ENCODE results near the gene SRL. TPM values are rescaled to one million over a fixed set of nuclear protein-coding genes. Genes with fewer than 3 reads are reported as not detected.

The SRL gene
- total RNA-seq, 1 experiment from 2014 or later, result 0.11 TPM

- Mint-ChIP-seq H3K9me3 (no peaks in the 10 kb centered on the region), H3K36me3 (no peaks in the 10 kb centered on the region), H3K27me3 (ENCODE audit: low read depth) (no peaks in the 10 kb centered on the region; the same call in 1 of the 2 replicates), H3K4me3 (no peak overlapping the region), H3K4me1 (peaks cover 27% of the 10 kb centered on the region), H3K27ac (no peak overlapping the region)
- ChIA-PET POLR2A (no interaction called here), CTCF (interaction anchor here (0.6 to 3.8 kb wide), 3 partner anchors 16 to 45 kb away, joined by 3 to 37 read pairs (median 4); no protein-coding TSS in a partner anchor)
- no peak for TF ChIP-seq CBFB (CRISPR knock-in tag; IDR thresholded peaks at IDR 0.05; ENCODE audit: low read depth)
- TF ChIP-seq GRHL2 (CRISPR knock-in tag; IDR thresholded peaks at IDR 0.05; ENCODE audit: insufficient replicate concordance, severe bottlenecking), result no peak
- TF ChIP-seq KAT7 (CRISPR knock-in tag; IDR thresholded peaks at IDR 0.05; ENCODE audit: borderline replicate concordance), result no peak
- no peak for TF ChIP-seq GABPB1 (CRISPR knock-in tag; IDR thresholded peaks at IDR 0.05)
- no peak for TF ChIP-seq MAX (CRISPR knock-in tag; IDR thresholded peaks at IDR 0.05)
- no peak for TF ChIP-seq ERG (CRISPR knock-in tag; IDR thresholded peaks at IDR 0.05)
- DNase-seq (ENCODE audit: low spot score), result no peak
- no peak for ATAC-seq
Measured at GRCh38 chr16:4216596-4216995, 25.3 kb downstream of the SRL start.

GRCh38 chr16:4215106-4215505, 26.8 kb downstream of the SRL start:
- H3K4me1 Mint-ChIP-seq, result peaks cover 27% of the 10 kb centered on the region
- no peak overlapping the region for H3K4me3 Mint-ChIP-seq
- H3K36me3 Mint-ChIP-seq, result no peaks in the 10 kb centered on the region
- no peaks in the 10 kb centered on the region; the same call in 1 of the 2 replicates for H3K27me3 Mint-ChIP-seq (ENCODE audit: low read depth)
- no peak for ATAC-seq
- ChIA-PET POLR2A (no interaction called here), CTCF (interaction anchor here (1.6 kb wide), 1 partner anchor 39 kb away, joined by 5 read pairs; no protein-coding TSS in a partner anchor)
- DNase-seq (ENCODE audit: low spot score), result no peak
- H3K27ac Mint-ChIP-seq, result no peak overlapping the region
- H3K9me3 Mint-ChIP-seq, result no peaks in the 10 kb centered on the region
- TF ChIP-seq CDX4 (CRISPR knock-in tag; IDR thresholded peaks at IDR 0.05; ENCODE audit: borderline replicate concordance), result no peak

GRCh38 chr16:4214215-4214621, 27.7 kb downstream of the SRL start:
- no peaks in the 10 kb centered on the region for H3K9me3 Mint-ChIP-seq
- no peak overlapping the region for H3K27ac Mint-ChIP-seq
- peaks cover 27% of the 10 kb centered on the region for H3K4me1 Mint-ChIP-seq
- DNase-seq (ENCODE audit: low spot score), result no peak
- TF ChIP-seq ZBTB21 (CRISPR knock-in tag; IDR thresholded peaks at IDR 0.05; ENCODE audit: borderline replicate concordance) (no peak), MXD4 (CRISPR knock-in tag; IDR thresholded peaks at IDR 0.05; ENCODE audit: borderline replicate concordance) (no peak), JAZF1 (CRISPR knock-in tag; IDR thresholded peaks at IDR 0.05) (no peak), ZNF138 (CRISPR knock-in tag; conservative IDR thresholded peaks at IDR 0.05) (no peak), CTCF (IDR thresholded peaks at IDR 0.05) (no peak), JUN (CRISPR knock-in tag; IDR thresholded peaks at IDR 0.05) (no peak), USF1 (CRISPR knock-in tag; IDR thresholded peaks at IDR 0.05) (no peak), E2F5 (CRISPR knock-in tag; IDR thresholded peaks at IDR 0.05) (no peak), ERG (CRISPR knock-in tag; IDR thresholded peaks at IDR 0.05) (no peak), NFYB (CRISPR knock-in tag; conservative IDR thresholded peaks at IDR 0.05; ENCODE audit: low read depth) (no peak), ZNF423 (CRISPR knock-in tag; IDR thresholded peaks at IDR 0.05) (no peak), GTF2I (CRISPR knock-in tag; conservative IDR thresholded peaks at IDR 0.05) (no peak), ZNF532 (CRISPR knock-in tag; IDR thresholded peaks at IDR 0.05; ENCODE audit: borderline replicate concordance) (no peak)
- POLR2A ChIA-PET, result interaction anchor here (0.6 kb wide), 1 partner anchor 158 kb away, joined by 4 read pairs; no protein-coding TSS in a partner anchor
- peak; percentile 25 for ATAC-seq
- CTCF ChIA-PET, result interaction anchor here (0.6 to 1.6 kb wide), 2 partner anchors 40 to 102 kb away, joined by 3 to 6 read pairs; partner anchors contain the start of gene GLIS2
- no peaks in the 10 kb centered on the region for H3K36me3 Mint-ChIP-seq
- H3K4me3 Mint-ChIP-seq, result no peak overlapping the region
- no peaks in the 10 kb centered on the region; the same call in 1 of the 2 replicates for H3K27me3 Mint-ChIP-seq (ENCODE audit: low read depth)
